Measurements from ENCODE around the gene CCNG2.

DNA sequence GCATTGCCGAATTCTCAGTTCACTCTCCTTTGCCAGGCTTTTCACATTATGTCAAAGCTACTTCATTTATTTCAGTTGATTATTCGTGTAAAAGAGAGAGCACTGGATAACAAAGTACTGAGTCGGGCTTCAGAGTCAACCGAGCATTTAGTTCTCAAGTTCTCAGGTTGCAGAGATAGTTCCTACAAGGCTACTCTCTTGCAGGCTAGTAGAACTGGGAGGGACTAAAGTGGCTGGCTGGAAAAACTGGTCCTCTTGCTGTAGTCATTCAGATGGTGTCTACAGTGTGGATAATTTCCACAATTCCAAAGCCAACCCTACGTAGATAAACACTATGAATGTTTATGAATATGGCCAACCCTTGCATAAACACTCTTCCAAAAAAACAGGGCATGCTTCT, 4.6 kb upstream of the CCNG2 start:
- TF ChIP-seq, protein P1, sequence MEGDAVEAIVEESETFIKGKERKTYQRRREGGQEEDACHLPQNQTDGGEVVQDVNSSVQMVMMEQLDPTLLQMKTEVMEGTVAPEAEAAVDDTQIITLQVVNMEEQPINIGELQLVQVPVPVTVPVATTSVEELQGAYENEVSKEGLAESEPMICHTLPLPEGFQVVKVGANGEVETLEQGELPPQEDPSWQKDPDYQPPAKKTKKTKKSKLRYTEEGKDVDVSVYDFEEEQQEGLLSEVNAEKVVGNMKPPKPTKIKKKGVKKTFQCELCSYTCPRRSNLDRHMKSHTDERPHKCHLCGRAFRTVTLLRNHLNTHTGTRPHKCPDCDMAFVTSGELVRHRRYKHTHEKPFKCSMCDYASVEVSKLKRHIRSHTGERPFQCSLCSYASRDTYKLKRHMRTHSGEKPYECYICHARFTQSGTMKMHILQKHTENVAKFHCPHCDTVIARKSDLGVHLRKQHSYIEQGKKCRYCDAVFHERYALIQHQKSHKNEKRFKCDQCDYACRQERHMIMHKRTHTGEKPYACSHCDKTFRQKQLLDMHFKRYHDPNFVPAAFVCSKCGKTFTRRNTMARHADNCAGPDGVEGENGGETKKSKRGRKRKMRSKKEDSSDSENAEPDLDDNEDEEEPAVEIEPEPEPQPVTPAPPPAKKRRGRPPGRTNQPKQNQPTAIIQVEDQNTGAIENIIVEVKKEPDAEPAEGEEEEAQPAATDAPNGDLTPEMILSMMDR (IDR thresholded peaks at IDR 0.05; ENCODE audit: low read depth, low read length), result no peak
- TF ChIP-seq MYC (IDR thresholded peaks at IDR 0.05; ENCODE audit: low read depth, low read length) (no peak), POLR2A (IDR thresholded peaks at IDR 0.05; ENCODE audit: extremely low read depth, insufficient read length) (no peak)
- TF ChIP-seq, protein P2, sequence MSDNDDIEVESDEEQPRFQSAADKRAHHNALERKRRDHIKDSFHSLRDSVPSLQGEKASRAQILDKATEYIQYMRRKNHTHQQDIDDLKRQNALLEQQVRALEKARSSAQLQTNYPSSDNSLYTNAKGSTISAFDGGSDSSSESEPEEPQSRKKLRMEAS (IDR thresholded peaks at IDR 0.05; ENCODE audit: low read depth, low read length), result no peak

Measured in NB4 (cell line).